Measurements from ENCODE around the gene WWOX. TPM values are rescaled to one million over a fixed set of nuclear protein-coding genes. Genes with fewer than 3 reads are reported as not detected.

Gene WWOX
- total RNA-seq, 1 experiment from 2014 or later, result 79.9 TPM

DNA sequence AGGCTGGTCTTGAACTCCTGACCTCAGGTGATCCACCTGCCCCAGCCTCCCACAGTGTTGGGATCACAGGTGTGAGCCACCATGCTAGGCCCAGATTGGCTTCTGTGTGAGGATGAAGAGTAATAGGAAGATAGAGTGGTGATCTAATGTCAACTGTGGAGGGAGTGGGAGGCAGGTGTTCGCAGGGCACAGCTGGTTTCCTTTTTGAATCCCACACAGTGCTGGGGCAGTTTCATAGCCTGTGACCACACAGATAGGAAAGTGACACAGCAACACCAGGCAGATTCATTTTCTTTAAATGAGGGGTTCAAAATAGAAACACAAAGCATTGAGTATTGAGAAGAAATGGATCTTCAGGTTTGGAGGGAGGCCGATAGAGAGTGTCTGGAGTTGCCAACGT lies 540.3 kb downstream of the WWOX start:
- POLR2A ChIA-PET (ENCODE audit: low non-redundant PET), result no interaction called here
- Histone ChIP-seq H3K27ac (ENCODE audit: low read depth, low read length, poor library complexity, severe bottlenecking) (no peak overlapping the region), H3K9me3 (ENCODE audit: low read depth, low read length, poor library complexity, severe bottlenecking) (no peaks in the 10 kb centered on the region), H3K36me3 (ENCODE audit: insufficient read depth, low read length, poor library complexity, severe bottlenecking) (no peaks in the 10 kb centered on the region), H3K4me1 (ENCODE audit: insufficient read depth, low read length, poor library complexity, severe bottlenecking) (no peaks in the 10 kb centered on the region), H3K27me3 (replicated peaks; ENCODE audit: insufficient read depth, low read depth, low read length, poor library complexity) (no peaks in the 10 kb centered on the region), H3K4me3 (ENCODE audit: low read depth, low read length, poor library complexity, severe bottlenecking) (no peak overlapping the region)
- no peak for DNase-seq (ENCODE audit: low spot score)
- BruUV-seq (replicated peaks), result no TSS peak
- TF ChIP-seq, protein P1, sequence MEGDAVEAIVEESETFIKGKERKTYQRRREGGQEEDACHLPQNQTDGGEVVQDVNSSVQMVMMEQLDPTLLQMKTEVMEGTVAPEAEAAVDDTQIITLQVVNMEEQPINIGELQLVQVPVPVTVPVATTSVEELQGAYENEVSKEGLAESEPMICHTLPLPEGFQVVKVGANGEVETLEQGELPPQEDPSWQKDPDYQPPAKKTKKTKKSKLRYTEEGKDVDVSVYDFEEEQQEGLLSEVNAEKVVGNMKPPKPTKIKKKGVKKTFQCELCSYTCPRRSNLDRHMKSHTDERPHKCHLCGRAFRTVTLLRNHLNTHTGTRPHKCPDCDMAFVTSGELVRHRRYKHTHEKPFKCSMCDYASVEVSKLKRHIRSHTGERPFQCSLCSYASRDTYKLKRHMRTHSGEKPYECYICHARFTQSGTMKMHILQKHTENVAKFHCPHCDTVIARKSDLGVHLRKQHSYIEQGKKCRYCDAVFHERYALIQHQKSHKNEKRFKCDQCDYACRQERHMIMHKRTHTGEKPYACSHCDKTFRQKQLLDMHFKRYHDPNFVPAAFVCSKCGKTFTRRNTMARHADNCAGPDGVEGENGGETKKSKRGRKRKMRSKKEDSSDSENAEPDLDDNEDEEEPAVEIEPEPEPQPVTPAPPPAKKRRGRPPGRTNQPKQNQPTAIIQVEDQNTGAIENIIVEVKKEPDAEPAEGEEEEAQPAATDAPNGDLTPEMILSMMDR (conservative IDR thresholded peaks at IDR 0.05; ENCODE audit: low read depth, low read length), result no peak
- TF ChIP-seq EZH2 (IDR thresholded peaks at IDR 0.05; ENCODE audit: borderline replicate concordance, low read depth, low read length, poor library complexity, severe bottlenecking), result no peak
- CTCF ChIA-PET, result no interaction called here
- intact Hi-C loops (cut with micrococcal nuclease; ENCODE audit: unreplicated experiment), result no loop called here

DNA sequence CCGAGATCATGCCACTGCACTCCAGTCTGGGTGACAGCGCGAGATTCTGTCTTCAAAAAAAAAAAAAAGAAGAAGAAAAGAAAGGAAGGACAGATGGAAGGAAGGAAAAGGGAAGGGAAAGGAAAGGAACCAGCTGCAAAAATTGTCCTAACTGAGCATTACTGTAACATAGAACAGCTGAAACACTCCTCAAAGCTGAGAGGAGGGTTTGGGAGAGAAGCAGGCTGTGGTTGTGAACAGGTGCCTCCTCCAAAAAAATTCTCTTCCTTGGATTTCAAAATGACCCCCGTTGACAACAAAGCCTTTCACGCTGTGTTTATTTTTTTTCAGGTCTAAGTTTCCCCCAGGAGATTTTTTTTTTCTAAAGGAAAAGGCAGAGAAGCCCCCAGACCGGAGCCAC lies 541.4 kb downstream of the WWOX start:
- BruUV-seq (replicated peaks), result no TSS peak
- POLR2A ChIA-PET (ENCODE audit: low non-redundant PET), result no interaction called here
- CTCF ChIA-PET, result no interaction called here

DNA sequence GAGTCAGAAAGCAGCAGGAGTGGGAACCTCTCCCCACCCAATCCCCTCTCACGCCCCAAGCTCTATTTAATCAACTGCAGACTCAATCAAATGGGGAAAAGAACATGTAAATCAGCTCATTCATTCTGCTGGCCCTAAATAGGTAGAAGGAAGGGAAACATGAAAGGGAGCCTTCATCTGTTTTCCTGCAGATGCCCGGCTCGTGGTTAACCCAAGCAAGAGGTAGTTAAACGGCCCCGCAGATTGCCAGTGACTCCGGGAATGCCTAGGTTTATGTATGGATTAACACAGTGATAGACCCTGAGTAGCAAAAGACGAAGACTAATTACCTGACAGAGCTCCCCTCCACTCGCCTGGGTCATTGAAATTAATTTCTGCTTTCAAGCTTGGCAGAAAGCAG lies 542.0 kb downstream of the WWOX start:
- DNase-seq (ENCODE audit: low spot score), result no peak
- Histone ChIP-seq H3K27me3 (replicated peaks; ENCODE audit: insufficient read depth, low read depth, low read length, poor library complexity) (no peaks in the 10 kb centered on the region), H3K4me3 (ENCODE audit: low read depth, low read length, poor library complexity, severe bottlenecking) (no peak overlapping the region), H3K36me3 (ENCODE audit: insufficient read depth, low read length, poor library complexity, severe bottlenecking) (no peaks in the 10 kb centered on the region), H3K27ac (ENCODE audit: low read depth, low read length, poor library complexity, severe bottlenecking) (no peak overlapping the region), H3K9me3 (ENCODE audit: low read depth, low read length, poor library complexity, severe bottlenecking) (no peaks in the 10 kb centered on the region), H3K4me1 (ENCODE audit: insufficient read depth, low read length, poor library complexity, severe bottlenecking) (no peaks in the 10 kb centered on the region)
- ChIA-PET POLR2A (ENCODE audit: low non-redundant PET) (no interaction called here), CTCF (no interaction called here)
- intact Hi-C loops (cut with micrococcal nuclease; ENCODE audit: unreplicated experiment), result no loop called here
- BruUV-seq (replicated peaks), result no TSS peak
- TF ChIP-seq, protein P1 (conservative IDR thresholded peaks at IDR 0.05; ENCODE audit: low read depth, low read length), result no peak
- TF ChIP-seq EZH2 (IDR thresholded peaks at IDR 0.05; ENCODE audit: borderline replicate concordance, low read depth, low read length, poor library complexity, severe bottlenecking), result no peak

More for the DNA sequence above, 541.4 kb downstream of the WWOX start:
- TF ChIP-seq, protein P1 (conservative IDR thresholded peaks at IDR 0.05; ENCODE audit: low read depth, low read length), result no peak
- no peak for TF ChIP-seq EZH2 (IDR thresholded peaks at IDR 0.05; ENCODE audit: borderline replicate concordance, low read depth, low read length, poor library complexity, severe bottlenecking)
- Histone ChIP-seq H3K9me3 (ENCODE audit: low read depth, low read length, poor library complexity, severe bottlenecking) (no peaks in the 10 kb centered on the region), H3K27ac (ENCODE audit: low read depth, low read length, poor library complexity, severe bottlenecking) (no peak overlapping the region), H3K4me3 (ENCODE audit: low read depth, low read length, poor library complexity, severe bottlenecking) (no peak overlapping the region), H3K27me3 (replicated peaks; ENCODE audit: insufficient read depth, low read depth, low read length, poor library complexity) (no peaks in the 10 kb centered on the region), H3K36me3 (ENCODE audit: insufficient read depth, low read length, poor library complexity, severe bottlenecking) (no peaks in the 10 kb centered on the region), H3K4me1 (ENCODE audit: insufficient read depth, low read length, poor library complexity, severe bottlenecking) (no peaks in the 10 kb centered on the region)
- no peak for DNase-seq (ENCODE audit: low spot score)
- intact Hi-C loops (cut with micrococcal nuclease; ENCODE audit: unreplicated experiment), result no loop called here

All from A673 (cell line).